HepG2 (cell line): Measurements from ENCODE around the gene CHMP1A. TPM values are rescaled to one million over a fixed set of nuclear protein-coding genes. Genes with fewer than 3 reads are reported as not detected.

ENCODE experiments used
- ARID5B ChIP-seq: IDR thresholded peaks from 2 replicates; pipeline ENCODE4 v1.4.0; 2020; ENCODE audit warnings: mild to moderate bottlenecking, missing genetic modification reagents
- DPF2 ChIP-seq: sonication (generic); formaldehyde crosslinking; IDR thresholded peaks from 2 replicates; pipeline ENCODE4 v1.4.0; 2020; ENCODE audit warnings: mild to moderate bottlenecking, low read depth, missing genetic modification reagents, borderline replicate concordance
- FIP1L1 ChIP-seq: fragments of 200-400 bp; formaldehyde crosslinking; IDR thresholded peaks from 2 replicates; pipeline ENCODE4 v1.6.1; 2018; ENCODE audit warnings: low read depth, mild to moderate bottlenecking, low read length, moderate library complexity, borderline replicate concordance; ENCODE audit not compliant: insufficient read depth
- MEF2D ChIP-seq: sonication (generic); formaldehyde crosslinking; IDR thresholded peaks from 2 replicates; pipeline ENCODE4 v1.5.1; 2020; ENCODE audit warnings: mild to moderate bottlenecking, missing genetic modification reagents
- SATB2 ChIP-seq: sonication (generic); formaldehyde crosslinking; IDR thresholded peaks from 2 replicates; pipeline ENCODE4 v1.5.0; 2020; ENCODE audit warnings: missing genetic modification reagents
- SIN3A ChIP-seq: IDR thresholded peaks from 2 replicates; pipeline ENCODE4 v1.6.1; 2011; ENCODE audit warnings: low read depth, mild to moderate bottlenecking, control low read depth, low read length, borderline replicate concordance
- SRY ChIP-seq: sonication (generic); formaldehyde crosslinking; IDR thresholded peaks from 2 replicates; pipeline ENCODE4 v1.8.0; 2022; ENCODE audit warnings: mild to moderate bottlenecking, missing genetic modification reagents
- TARDBP ChIP-seq: sonication (generic); formaldehyde crosslinking; IDR thresholded peaks from 2 replicates; pipeline ENCODE4 v1.8.0; 2022; ENCODE audit warnings: mild to moderate bottlenecking, missing genetic modification reagents
- ZFYVE20 ChIP-seq: sonication (generic); formaldehyde crosslinking; IDR thresholded peaks from 2 replicates; pipeline ENCODE4 v1.8.0; 2023; ENCODE audit warnings: low read depth, mild to moderate bottlenecking, moderate library complexity, missing genetic modification reagents, borderline replicate concordance
- ZNF44 ChIP-seq: sonication (generic); formaldehyde crosslinking; IDR thresholded peaks from 2 replicates; pipeline ENCODE4 v1.5.1; 2020; ENCODE audit warnings: mild to moderate bottlenecking, missing genetic modification reagents
- ZNF549 ChIP-seq: sonication (generic); formaldehyde crosslinking; IDR thresholded peaks from 2 replicates; pipeline ENCODE4 v1.5.0; 2020; ENCODE audit warnings: missing genetic modification reagents
- ZNF557 ChIP-seq: sonication (generic); formaldehyde crosslinking; IDR thresholded peaks from 2 replicates; pipeline ENCODE4 v1.4.0; 2020; ENCODE audit warnings: missing genetic modification reagents
- ZNF713 ChIP-seq: sonication (generic); formaldehyde crosslinking; IDR thresholded peaks from 2 replicates; pipeline ENCODE4 v1.4.0; 2020; ENCODE audit warnings: mild to moderate bottlenecking, missing genetic modification reagents
- ZNF784 ChIP-seq: sonication (generic); formaldehyde crosslinking; IDR thresholded peaks from 2 replicates; pipeline ENCODE4 v1.5.1; 2020; ENCODE audit warnings: missing genetic modification reagents, mild to moderate bottlenecking, borderline replicate concordance
- polyA plus RNA-seq, 8 experiments: library from polyadenylated mRNA; depleted of rRNA in 3 of 8; stranded (reverse) in 7 of 8; unstranded in 1 of 8; fragments of >200 nt; fragmentation: Illumina TruSeq in 4 of 8; extraction: Trizol in 4 of 8; gene quantifications; 2 replicates each; pipeline versions ENCODE4 v1.2.1 to v1.2.3, GENCODE V29; 2011 to 2016; ENCODE audit warnings: low read depth in 4 of 8, missing spikeins in 1 of 8, mixed read lengths in 1 of 8; ENCODE audit not compliant: insufficient read depth in 1 of 8
- total RNA-seq, 5 experiments: library from RNA; depleted of rRNA; stranded (reverse); fragments of >200 nt; fragmentation: Illumina TruSeq; extraction: Trizol; gene quantifications; 2 replicates each; pipeline ENCODE4 v1.2.3, GENCODE V29; 2016; ENCODE audit warnings: low read depth in 1 of 5
- TF ChIP-seq, protein P1 (sequence below): sonication (generic); formaldehyde crosslinking; IDR thresholded peaks from 2 replicates; pipeline ENCODE4; 2020; ENCODE audit warnings: missing genetic modification reagents, mild to moderate bottlenecking, borderline replicate concordance
- TF ChIP-seq, protein P2 (sequence below): sonication (generic); formaldehyde crosslinking; conservative IDR thresholded peaks from 2 replicates; pipeline ENCODE4 v1.4.0; 2020; ENCODE audit warnings: missing genetic modification reagents
- TF ChIP-seq, protein P3 (sequence below): sonication (generic); formaldehyde crosslinking; conservative IDR thresholded peaks from 2 replicates; pipeline ENCODE4 v1.8.0; 2022; ENCODE audit warnings: missing genetic modification reagents

Gene CHMP1A
- total and polyA plus RNA-seq, 2 of the 13 experiments (the other 11 are each of a cell fraction or from before 2014, with no cell fraction given) = 69.4 to 73.3 TPM

DNA sequence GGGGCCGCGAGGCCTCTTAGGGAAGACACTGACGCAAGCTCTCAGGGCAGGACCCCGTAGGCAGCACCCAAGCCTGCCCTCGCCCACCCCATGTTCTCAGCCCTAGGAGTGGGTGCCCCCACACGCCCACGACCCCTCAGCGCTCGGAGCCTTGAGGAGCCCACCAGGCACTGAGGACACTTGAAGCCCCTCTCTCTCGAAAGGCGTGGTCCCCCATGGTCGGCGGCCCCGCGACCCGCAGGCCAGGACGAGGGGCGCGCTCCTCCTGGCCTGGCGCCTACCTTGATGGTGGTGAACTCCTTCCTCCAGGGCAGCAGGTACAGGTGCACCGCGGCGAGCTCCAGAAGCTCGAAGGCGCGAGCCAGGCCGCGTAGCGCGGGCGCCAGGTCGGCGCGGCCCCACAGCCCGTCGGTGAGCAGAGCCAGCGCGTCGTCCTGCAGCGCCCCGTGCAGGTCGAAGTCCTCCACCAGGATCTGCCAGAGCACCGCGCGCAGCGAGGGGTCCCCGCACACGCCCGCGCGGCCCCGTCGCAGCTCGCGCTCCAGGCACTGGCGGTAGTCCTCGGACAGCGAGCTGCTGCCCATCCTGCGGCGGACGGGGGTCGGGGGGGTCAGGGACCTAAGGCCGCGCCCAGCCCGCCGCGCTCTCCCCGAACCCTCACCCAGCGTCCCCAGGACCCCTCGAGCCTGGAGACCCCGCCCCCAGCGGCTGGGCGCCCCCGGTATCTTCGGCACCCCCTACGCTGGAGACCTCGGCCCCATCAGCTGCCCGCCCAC, 43.3 kb upstream of the CHMP1A start (continued):
- TF ChIP-seq, protein P1, sequence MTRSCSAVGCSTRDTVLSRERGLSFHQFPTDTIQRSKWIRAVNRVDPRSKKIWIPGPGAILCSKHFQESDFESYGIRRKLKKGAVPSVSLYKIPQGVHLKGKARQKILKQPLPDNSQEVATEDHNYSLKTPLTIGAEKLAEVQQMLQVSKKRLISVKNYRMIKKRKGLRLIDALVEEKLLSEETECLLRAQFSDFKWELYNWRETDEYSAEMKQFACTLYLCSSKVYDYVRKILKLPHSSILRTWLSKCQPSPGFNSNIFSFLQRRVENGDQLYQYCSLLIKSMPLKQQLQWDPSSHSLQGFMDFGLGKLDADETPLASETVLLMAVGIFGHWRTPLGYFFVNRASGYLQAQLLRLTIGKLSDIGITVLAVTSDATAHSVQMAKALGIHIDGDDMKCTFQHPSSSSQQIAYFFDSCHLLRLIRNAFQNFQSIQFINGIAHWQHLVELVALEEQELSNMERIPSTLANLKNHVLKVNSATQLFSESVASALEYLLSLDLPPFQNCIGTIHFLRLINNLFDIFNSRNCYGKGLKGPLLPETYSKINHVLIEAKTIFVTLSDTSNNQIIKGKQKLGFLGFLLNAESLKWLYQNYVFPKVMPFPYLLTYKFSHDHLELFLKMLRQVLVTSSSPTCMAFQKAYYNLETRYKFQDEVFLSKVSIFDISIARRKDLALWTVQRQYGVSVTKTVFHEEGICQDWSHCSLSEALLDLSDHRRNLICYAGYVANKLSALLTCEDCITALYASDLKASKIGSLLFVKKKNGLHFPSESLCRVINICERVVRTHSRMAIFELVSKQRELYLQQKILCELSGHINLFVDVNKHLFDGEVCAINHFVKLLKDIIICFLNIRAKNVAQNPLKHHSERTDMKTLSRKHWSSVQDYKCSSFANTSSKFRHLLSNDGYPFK (CRISPR knock-in tag) = no peak; the same call in 1 of the 2 replicates
- no peak for TF ChIP-seq ZNF44 (CRISPR knock-in tag)
- TF ChIP-seq, protein P2, sequence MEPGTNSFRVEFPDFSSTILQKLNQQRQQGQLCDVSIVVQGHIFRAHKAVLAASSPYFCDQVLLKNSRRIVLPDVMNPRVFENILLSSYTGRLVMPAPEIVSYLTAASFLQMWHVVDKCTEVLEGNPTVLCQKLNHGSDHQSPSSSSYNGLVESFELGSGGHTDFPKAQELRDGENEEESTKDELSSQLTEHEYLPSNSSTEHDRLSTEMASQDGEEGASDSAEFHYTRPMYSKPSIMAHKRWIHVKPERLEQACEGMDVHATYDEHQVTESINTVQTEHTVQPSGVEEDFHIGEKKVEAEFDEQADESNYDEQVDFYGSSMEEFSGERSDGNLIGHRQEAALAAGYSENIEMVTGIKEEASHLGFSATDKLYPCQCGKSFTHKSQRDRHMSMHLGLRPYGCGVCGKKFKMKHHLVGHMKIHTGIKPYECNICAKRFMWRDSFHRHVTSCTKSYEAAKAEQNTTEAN (CRISPR knock-in tag) = peak; percentile 86; the same call in 1 of the 2 replicates
- TF ChIP-seq ZNF557 (CRISPR knock-in tag) = no peak; the same call in 1 of the 2 replicates
- no peak for TF ChIP-seq SIN3A
- TF ChIP-seq SATB2 = 0 out of 2 replicates have a peak, but pooled peaks have one; percentile 66
- no peak for TF ChIP-seq DPF2 (CRISPR knock-in tag)
- TF ChIP-seq ZFYVE20 (CRISPR knock-in tag) = peak; percentile 90
- peak; percentile 43; the same call in 1 of the 2 replicates for TF ChIP-seq ZNF784
- no peak; the same call in 1 of the 2 replicates for TF ChIP-seq MEF2D (CRISPR knock-in tag)
- no peak for TF ChIP-seq FIP1L1
- TF ChIP-seq, protein P3, sequence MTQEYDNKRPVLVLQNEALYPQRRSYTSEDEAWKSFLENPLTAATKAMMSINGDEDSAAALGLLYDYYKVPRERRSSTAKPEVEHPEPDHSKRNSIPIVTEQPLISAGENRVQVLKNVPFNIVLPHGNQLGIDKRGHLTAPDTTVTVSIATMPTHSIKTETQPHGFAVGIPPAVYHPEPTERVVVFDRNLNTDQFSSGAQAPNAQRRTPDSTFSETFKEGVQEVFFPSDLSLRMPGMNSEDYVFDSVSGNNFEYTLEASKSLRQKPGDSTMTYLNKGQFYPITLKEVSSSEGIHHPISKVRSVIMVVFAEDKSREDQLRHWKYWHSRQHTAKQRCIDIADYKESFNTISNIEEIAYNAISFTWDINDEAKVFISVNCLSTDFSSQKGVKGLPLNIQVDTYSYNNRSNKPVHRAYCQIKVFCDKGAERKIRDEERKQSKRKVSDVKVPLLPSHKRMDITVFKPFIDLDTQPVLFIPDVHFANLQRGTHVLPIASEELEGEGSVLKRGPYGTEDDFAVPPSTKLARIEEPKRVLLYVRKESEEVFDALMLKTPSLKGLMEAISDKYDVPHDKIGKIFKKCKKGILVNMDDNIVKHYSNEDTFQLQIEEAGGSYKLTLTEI (CRISPR knock-in tag) = no peak
- peak; percentile 33; the same call in 1 of the 2 replicates for TF ChIP-seq SRY (CRISPR knock-in tag)
- TF ChIP-seq TARDBP (CRISPR knock-in tag) = peak; percentile 41; the same call in 1 of the 2 replicates
- 0 out of 2 replicates have a peak, but pooled peaks have one; percentile 50 for TF ChIP-seq ZNF713 (CRISPR knock-in tag)
- TF ChIP-seq ARID5B (CRISPR knock-in tag) = no peak; the same call in 1 of the 2 replicates
- no peak for TF ChIP-seq ZNF549 (CRISPR knock-in tag)
